Measurements from ENCODE around the gene REC114. TPM values are rescaled to one million over a fixed set of nuclear protein-coding genes. Genes with fewer than 3 reads are reported as not detected.

REC114 gene
- total and polyA plus RNA-seq, 10 of the 15 experiments (the other 5 are each of a cell fraction or from before 2014, with no cell fraction given) = not detected

- no peak for FAIRE-seq
- Histone ChIP-seq H4K20me1 (ENCODE audit: control insufficient read depth, insufficient read depth) (no peaks in the 10 kb centered on the region), H3K4me2 (ENCODE audit: control insufficient read depth, insufficient read depth) (peak overlapping the region; percentile 51), H3K4me1 (ENCODE audit: control insufficient read depth, insufficient read depth, low read length) (peaks cover 30% of the 10 kb centered on the region; the same call in 1 of the 2 replicates), H3K9ac (ENCODE audit: control insufficient read depth, insufficient read depth, low read length) (no peak overlapping the region), H2AFZ (ENCODE audit: control insufficient read depth, low read depth, low read length) (no peak overlapping the region), H3K27me3 (replicated peaks in 1 of 2; ENCODE audit: control insufficient read depth in 2 of 2, insufficient read depth in 2 of 2, low read length in 1 of 2) (no peaks in the 10 kb centered on the region), H3K27ac (ENCODE audit: control insufficient read depth, insufficient read depth) (peak overlapping the region; percentile 17; the same call in 1 of the 2 replicates), H3K79me2 (ENCODE audit: control insufficient read depth, insufficient read depth, low read length) (peaks cover 75% of the 10 kb centered on the region), H3K9me3 (replicated peaks; ENCODE audit: control insufficient read depth, insufficient read depth, low read length) (no peaks in the 10 kb centered on the region), H3K36me3 (ENCODE audit: control insufficient read depth in 2 of 2, insufficient read depth in 2 of 2, low read length in 1 of 2) (no peaks in the 10 kb centered on the region), H3K4me3 (peak overlapping the region; percentile 19; the same call in 1 of the 2 replicates)
- intact Hi-C loops (cut with micrococcal nuclease; ENCODE audit: unreplicated experiment) = no loop called here
- RAD21 ChIA-PET (ENCODE audit: unreplicated experiment) = interaction anchor here (0.7 to 3.3 kb wide), 6 partner anchors 13 to 29 kb away, joined by 3 to 21 read pairs (median 4); no protein-coding TSS in a partner anchor
- POLR2A ChIA-PET = interaction anchor here (0.8 to 3.5 kb wide), 7 partner anchors 10 to 29 kb away, joined by 3 to 14 read pairs (median 3); partner anchors contain the start of gene NPTN
- ATAC-seq = peak; percentile 65
- in situ Hi-C loops (cut with MboI) = no loop called here
- SMC1A ChIA-PET (ENCODE audit: uncharacterized antibody, unreplicated experiment) = interaction anchor here (0.9 to 10.9 kb wide), 7 partner anchors 11 to 37 kb away, joined by 3 to 130 read pairs (median 8); partner anchors contain the start of gene NPTN
- BruUV-seq (replicated peaks) = no TSS peak
- CTCF ChIA-PET = interaction anchor here (0.9 to 11.1 kb wide), 12 partner anchors 11 to 365 kb away, joined by 3 to 170 read pairs (median 5); partner anchors contain the start of gene NPTN
- WGBS (ENCODE audit: insufficient coverage, insufficient replicate concordance, low lambda C conversion rate, missing lambda C conversion rate) = 50% methylated on average over 2 of the region's 2 CpGs
- no peak for DNase-seq (ENCODE audit: low read depth, low spot score)
- TF ChIP-seq MXI1 (IDR thresholded peaks at IDR 0.05; ENCODE audit: low read depth, low read length) (no peak), POLR2AphosphoS2 (IDR thresholded peaks at IDR 0.05; ENCODE audit: low read depth, low read length) (no peak), TBL1XR1 (IDR thresholded peaks at IDR 0.05; ENCODE audit: low read depth, low read length) (no peak), NFIC (IDR thresholded peaks at IDR 0.05; ENCODE audit: low read depth, low read length) (peak; percentile 62), ZNF217 (IDR thresholded peaks at IDR 0.05) (no peak), HCFC1 (IDR thresholded peaks at IDR 0.05; ENCODE audit: low read length) (no peak), TARDBP (IDR thresholded peaks at IDR 0.05; ENCODE audit: borderline replicate concordance) (no peak), IRF3 (IDR thresholded peaks at IDR 0.05) (no peak), CTCF (IDR thresholded peaks at IDR 0.05 in 2 of 3, conservative IDR thresholded peaks at IDR 0.05 in 1 of 3; ENCODE audit: control insufficient read depth in 2 of 3, extremely low read depth in 1 of 3, insufficient read depth in 1 of 3, low read depth in 3 of 3, low read length in 3 of 3) (no peak), JUNB (IDR thresholded peaks at IDR 0.05) (peak; percentile 75), CHD1 (IDR thresholded peaks at IDR 0.05; ENCODE audit: low read depth, low read length) (no peak), GATAD2B (conservative IDR thresholded peaks at IDR 0.05; ENCODE audit: low read depth) (no peak), SIX5 (IDR thresholded peaks at IDR 0.05; ENCODE audit: low read depth, low read length, severe bottlenecking) (no peak), HDGF (IDR thresholded peaks at IDR 0.05) (no peak), CHD4 (IDR thresholded peaks at IDR 0.05) (no peak), CBFB (IDR thresholded peaks at IDR 0.05; ENCODE audit: low read depth) (0 out of 2 replicates have a peak, but pooled peaks have one; percentile 48), JUND (IDR thresholded peaks at IDR 0.05; ENCODE audit: low read depth, low read length) (no peak), DPF2 (IDR thresholded peaks at IDR 0.05) (no peak), FOXM1 (IDR thresholded peaks at IDR 0.05; ENCODE audit: low read depth, low read length) (peak; percentile 44; the same call in 1 of the 2 replicates), RUNX3 (IDR thresholded peaks at IDR 0.05; ENCODE audit: low read length) (peak; percentile 95)
Measured at GRCh38 chr15:73607405-73607804, 164.4 kb downstream of the REC114 start.

All from GM12878 (cell line).